ENCODE measurements around the gene ZCCHC7.
"Not testable (repeated sequence)": the region's sequence is repeated elsewhere in the genome, so short reads cannot be mapped to it uniquely, and the experiment has no call there.

The ZCCHC7 gene

DNA sequence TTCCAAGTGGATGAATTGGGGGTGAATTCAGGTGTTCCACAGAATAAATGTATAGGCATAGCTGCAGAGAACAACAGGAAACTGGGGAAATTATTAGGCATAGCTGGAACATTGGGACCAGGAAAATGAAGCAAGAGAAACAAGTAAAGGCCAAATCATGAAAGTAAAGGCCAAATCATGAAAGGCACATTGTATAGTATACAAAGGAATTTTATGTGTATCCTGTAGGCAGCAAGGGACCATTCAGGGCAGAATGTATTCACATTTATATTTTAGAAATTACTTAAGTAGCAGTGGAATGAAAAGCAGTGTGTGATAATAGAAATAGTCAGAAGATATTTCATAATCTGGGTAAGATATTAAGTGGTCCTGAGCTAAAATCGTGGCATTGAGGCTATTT lies 174.8 kb downstream of the ZCCHC7 start:
- Histone ChIP-seq H3K27me3 (ENCODE audit: control insufficient read depth in 5 of 5, insufficient read depth in 4 of 5, low read length in 5 of 5) (no peaks in the 10 kb centered on the region), H3K9ac (ENCODE audit: low read length in 5 of 5) (no peak overlapping the region), H3K4me1 (ENCODE audit: control insufficient read depth in 5 of 5, insufficient read depth in 5 of 5, low read length in 5 of 5) (peaks cover 0 to 9% (median 5%) of the 10 kb centered on the region in 5 donors), H3K36me3 (ENCODE audit: control insufficient read depth in 5 of 5, insufficient read depth in 5 of 5, low read length in 5 of 5) (no peaks in the 10 kb centered on the region), H3K4me3 (ENCODE audit: low read depth in 1 of 5, low read length in 5 of 5) (no peak overlapping the region), H3K27ac (ENCODE audit: low read depth, low read length) (no peak overlapping the region), H3K9me3 (ENCODE audit: control insufficient read depth in 5 of 5, low read length in 5 of 5) (no peaks in the 10 kb centered on the region)

GRCh38 chr9:37295796-37296195 lies 175.4 kb downstream of the ZCCHC7 start:
- Histone ChIP-seq H3K27me3 (ENCODE audit: control insufficient read depth in 5 of 5, insufficient read depth in 4 of 5, low read length in 5 of 5) (no peaks in the 10 kb centered on the region), H3K9ac (ENCODE audit: low read length in 5 of 5) (no peak overlapping the region), H3K4me3 (ENCODE audit: low read depth in 1 of 5, low read length in 5 of 5) (no peak overlapping the region), H3K36me3 (ENCODE audit: control insufficient read depth in 5 of 5, insufficient read depth in 5 of 5, low read length in 5 of 5) (no peaks in the 10 kb centered on the region), H3K9me3 (ENCODE audit: control insufficient read depth in 5 of 5, low read length in 5 of 5) (no peaks in the 10 kb centered on the region), H3K27ac (ENCODE audit: low read depth, low read length) (no peak overlapping the region), H3K4me1 (ENCODE audit: control insufficient read depth in 5 of 5, insufficient read depth in 5 of 5, low read length in 5 of 5) (peaks cover 0 to 9% (median 5%) of the 10 kb centered on the region in 5 donors)

GRCh38 chr9:37297592-37297991 lies 177.2 kb downstream of the ZCCHC7 start:
- Histone ChIP-seq H3K9me3 (ENCODE audit: control insufficient read depth in 5 of 5, low read length in 5 of 5) (no peaks in the 10 kb centered on the region), H3K27me3 (ENCODE audit: control insufficient read depth in 5 of 5, insufficient read depth in 4 of 5, low read length in 5 of 5) (no peaks in the 10 kb centered on the region)

DNA sequence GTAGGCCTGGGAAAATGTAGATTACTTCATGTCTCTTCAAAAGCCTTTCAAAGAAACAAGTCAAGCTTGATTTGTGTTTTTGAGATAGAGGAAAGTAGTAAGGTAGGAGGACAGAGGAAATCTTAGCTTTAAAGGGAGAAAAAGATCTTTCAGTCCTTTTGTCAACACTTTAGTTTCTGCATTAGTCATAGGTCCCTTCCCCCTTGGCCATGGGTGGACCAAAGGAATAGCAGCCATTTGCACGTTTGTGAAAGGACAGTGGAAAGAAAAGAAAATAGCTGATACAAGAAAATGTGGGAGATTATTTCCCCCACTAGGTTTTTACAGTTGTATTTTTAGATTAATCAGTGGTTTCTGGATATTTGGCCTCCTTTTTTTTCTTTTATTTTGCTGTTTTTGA lies 180.2 kb downstream of the ZCCHC7 start:
- Histone ChIP-seq H3K4me3 (ENCODE audit: low read depth in 1 of 5, low read length in 5 of 5) (no peak overlapping the region), H3K36me3 (ENCODE audit: control insufficient read depth in 5 of 5, insufficient read depth in 5 of 5, low read length in 5 of 5) (peaks cover 5 to 12% (median 9%) of the 10 kb centered on the region in 5 donors), H3K9ac (ENCODE audit: low read length in 5 of 5) (no peak overlapping the region), H3K9me3 (ENCODE audit: control insufficient read depth in 5 of 5, low read length in 5 of 5) (no peaks in the 10 kb centered on the region), H3K4me1 (ENCODE audit: control insufficient read depth in 5 of 5, insufficient read depth in 5 of 5, low read length in 5 of 5) (peaks cover 0 to 6% (median 0%) of the 10 kb centered on the region in 5 donors), H3K27ac (ENCODE audit: low read depth, low read length) (no peak overlapping the region), H3K27me3 (ENCODE audit: control insufficient read depth in 5 of 5, insufficient read depth in 4 of 5, low read length in 5 of 5) (no peaks in the 10 kb centered on the region)

More at GRCh38 chr9:37297592-37297991, 177.2 kb downstream of the ZCCHC7 start:
- H3K4me3 ChIP-seq (ENCODE audit: low read depth in 1 of 5, low read length in 5 of 5) = no peak overlapping the region
- no peaks in the 10 kb centered on the region for H3K36me3 ChIP-seq (ENCODE audit: control insufficient read depth in 5 of 5, insufficient read depth in 5 of 5, low read length in 5 of 5)
- H3K4me1 ChIP-seq (ENCODE audit: control insufficient read depth in 5 of 5, insufficient read depth in 5 of 5, low read length in 5 of 5) = peaks cover 0 to 16% (median 3%) of the 10 kb centered on the region in 5 donors
- H3K27ac ChIP-seq (ENCODE audit: low read depth, low read length) = no peak overlapping the region
- no peak overlapping the region for H3K9ac ChIP-seq (ENCODE audit: low read length in 5 of 5)

GRCh38 chr9:37301042-37301853 lies 180.9 kb downstream of the ZCCHC7 start:
- no peaks in the 10 kb centered on the region for H3K27me3 ChIP-seq (ENCODE audit: control insufficient read depth in 5 of 5, insufficient read depth in 4 of 5, low read length in 5 of 5)
- no peaks in the 10 kb centered on the region for H3K9me3 ChIP-seq (ENCODE audit: control insufficient read depth in 5 of 5, low read length in 5 of 5)
- H3K9ac ChIP-seq (ENCODE audit: low read length in 5 of 5) = no peak overlapping the region
- H3K27ac ChIP-seq (ENCODE audit: low read depth, low read length) = no peak overlapping the region
- H3K4me1 ChIP-seq (ENCODE audit: control insufficient read depth in 5 of 5, insufficient read depth in 5 of 5, low read length in 5 of 5) = peaks cover 0 to 6% (median 0%) of the 10 kb centered on the region in 5 donors
- peaks cover 5 to 13% (median 10%) of the 10 kb centered on the region in 5 donors for H3K36me3 ChIP-seq (ENCODE audit: control insufficient read depth in 5 of 5, insufficient read depth in 5 of 5, low read length in 5 of 5)
- no peak overlapping the region for H3K4me3 ChIP-seq (ENCODE audit: low read depth in 1 of 5, low read length in 5 of 5)

DNA sequence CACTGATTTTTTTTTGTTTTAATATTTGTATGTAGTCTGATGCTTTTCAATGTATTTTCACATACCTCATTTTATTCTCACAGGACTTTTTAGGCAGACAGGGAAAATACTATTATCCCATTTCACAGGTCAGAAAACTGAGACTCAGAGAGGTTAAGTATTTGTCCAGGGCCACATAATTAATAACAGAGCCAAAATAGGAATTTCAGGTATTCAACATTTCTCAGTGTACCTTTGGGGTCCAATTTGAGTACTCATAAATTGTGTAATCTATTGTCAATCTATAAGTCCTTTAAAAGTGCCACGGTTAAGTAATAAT lies 181.4 kb downstream of the ZCCHC7 start:
- no peak overlapping the region for H3K4me3 ChIP-seq (ENCODE audit: low read depth in 1 of 5, low read length in 5 of 5)
- H3K27ac ChIP-seq (ENCODE audit: low read depth, low read length) = no peak overlapping the region
- peaks cover 5 to 14% (median 10%) of the 10 kb centered on the region in 5 donors for H3K36me3 ChIP-seq (ENCODE audit: control insufficient read depth in 5 of 5, insufficient read depth in 5 of 5, low read length in 5 of 5)
- H3K4me1 ChIP-seq (ENCODE audit: control insufficient read depth in 5 of 5, insufficient read depth in 5 of 5, low read length in 5 of 5) = peaks cover 0 to 6% (median 0%) of the 10 kb centered on the region in 5 donors
- H3K27me3 ChIP-seq (ENCODE audit: control insufficient read depth in 5 of 5, insufficient read depth in 4 of 5, low read length in 5 of 5) = no peaks in the 10 kb centered on the region
- H3K9me3 ChIP-seq (ENCODE audit: control insufficient read depth in 5 of 5, low read length in 5 of 5) = no peaks in the 10 kb centered on the region
- no peak overlapping the region for H3K9ac ChIP-seq (ENCODE audit: low read length in 5 of 5)

GRCh38 chr9:37302277-37302676 lies 181.9 kb downstream of the ZCCHC7 start:
- no peaks in the 10 kb centered on the region for H3K27me3 ChIP-seq (ENCODE audit: control insufficient read depth in 5 of 5, insufficient read depth in 4 of 5, low read length in 5 of 5)
- no peak overlapping the region for H3K27ac ChIP-seq (ENCODE audit: low read depth, low read length)
- H3K4me1 ChIP-seq (ENCODE audit: control insufficient read depth in 5 of 5, insufficient read depth in 5 of 5, low read length in 5 of 5) = peaks cover 0 to 6% (median 0%) of the 10 kb centered on the region in 5 donors
- H3K4me3 ChIP-seq (ENCODE audit: low read depth in 1 of 5, low read length in 5 of 5) = no peak overlapping the region
- H3K9ac ChIP-seq (ENCODE audit: low read length in 5 of 5) = no peak overlapping the region
- H3K9me3 ChIP-seq (ENCODE audit: control insufficient read depth in 5 of 5, low read length in 5 of 5) = no peaks in the 10 kb centered on the region
- H3K36me3 ChIP-seq (ENCODE audit: control insufficient read depth in 5 of 5, insufficient read depth in 5 of 5, low read length in 5 of 5) = peaks cover 5 to 16% (median 14%) of the 10 kb centered on the region in 5 donors

DNA sequence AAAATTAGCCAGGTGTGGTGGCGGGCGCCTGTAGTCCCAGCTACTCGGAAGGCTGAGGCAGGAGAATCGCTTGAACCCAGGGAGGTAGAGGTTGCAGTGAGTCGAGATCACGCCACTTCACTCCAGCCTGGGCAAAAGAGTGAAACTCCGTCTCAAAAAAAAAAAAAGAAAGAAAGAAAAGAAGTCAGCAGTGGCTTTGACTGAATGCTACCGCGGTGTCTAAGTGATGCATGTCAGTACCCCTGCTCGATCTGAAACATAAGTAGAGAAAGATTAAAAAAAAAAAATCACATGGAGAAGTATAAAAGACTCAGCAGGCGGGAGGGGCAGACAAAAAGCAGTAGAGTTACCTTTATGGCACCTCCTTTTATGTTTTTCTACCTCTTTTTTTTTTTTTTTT lies 182.9 kb downstream of the ZCCHC7 start:
- not testable (repeated sequence) for H3K9ac ChIP-seq (ENCODE audit: low read length in 5 of 5); H3K9me3 ChIP-seq (ENCODE audit: control insufficient read depth in 5 of 5, low read length in 5 of 5); H3K27me3 ChIP-seq (ENCODE audit: control insufficient read depth in 5 of 5, insufficient read depth in 4 of 5, low read length in 5 of 5); H3K4me1 ChIP-seq (ENCODE audit: control insufficient read depth in 5 of 5, insufficient read depth in 5 of 5, low read length in 5 of 5); H3K27ac ChIP-seq (ENCODE audit: low read depth, low read length); H3K4me3 ChIP-seq (ENCODE audit: low read depth in 1 of 5, low read length in 5 of 5)
- peaks cover 5 to 16% (median 14%) of the 10 kb centered on the region in 5 donors for H3K36me3 ChIP-seq (ENCODE audit: control insufficient read depth in 5 of 5, insufficient read depth in 5 of 5, low read length in 5 of 5)

DNA sequence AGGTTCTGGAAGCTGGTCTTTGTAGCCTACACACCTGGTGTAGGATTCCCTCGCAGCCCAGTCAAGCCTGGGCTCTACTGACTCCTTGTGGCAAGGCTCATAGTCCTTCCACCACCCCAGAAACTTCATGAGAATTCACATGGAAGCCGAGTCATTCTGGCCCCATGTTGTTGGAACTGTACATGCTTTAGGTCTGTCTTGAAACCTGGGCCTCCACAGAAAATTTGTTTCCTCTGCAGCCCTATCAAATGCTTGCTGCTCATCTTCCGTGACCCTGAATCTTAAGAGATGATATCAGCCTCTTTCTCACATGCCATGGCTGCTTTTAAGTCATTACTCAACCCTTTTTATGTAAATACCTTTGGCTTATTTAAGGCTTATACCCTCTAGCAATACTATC lies 188.8 kb downstream of the ZCCHC7 start:
- H3K4me3 ChIP-seq (ENCODE audit: low read depth in 1 of 5, low read length in 5 of 5) = no peak overlapping the region
- no peaks in the 10 kb centered on the region for H3K4me1 ChIP-seq (ENCODE audit: control insufficient read depth in 5 of 5, insufficient read depth in 5 of 5, low read length in 5 of 5)
- H3K27ac ChIP-seq (ENCODE audit: low read depth, low read length) = no peak overlapping the region
- H3K9ac ChIP-seq (ENCODE audit: low read length in 5 of 5) = no peak overlapping the region
- no peaks in the 10 kb centered on the region for H3K27me3 ChIP-seq (ENCODE audit: control insufficient read depth in 5 of 5, insufficient read depth in 4 of 5, low read length in 5 of 5)
- no peaks in the 10 kb centered on the region for H3K9me3 ChIP-seq (ENCODE audit: control insufficient read depth in 5 of 5, low read length in 5 of 5)
- H3K36me3 ChIP-seq (ENCODE audit: control insufficient read depth in 5 of 5, insufficient read depth in 5 of 5, low read length in 5 of 5) = peaks cover 5 to 26% (median 16%) of the 10 kb centered on the region in 5 donors

- Histone ChIP-seq H3K27me3 (ENCODE audit: control insufficient read depth in 5 of 5, insufficient read depth in 4 of 5, low read length in 5 of 5) (no peaks in the 10 kb centered on the region), H3K9me3 (ENCODE audit: control insufficient read depth in 5 of 5, low read length in 5 of 5) (no peaks in the 10 kb centered on the region), H3K4me1 (ENCODE audit: control insufficient read depth in 5 of 5, insufficient read depth in 5 of 5, low read length in 5 of 5) (no peaks in the 10 kb centered on the region), H3K9ac (ENCODE audit: low read length in 5 of 5) (no peak overlapping the region), H3K27ac (ENCODE audit: low read depth, low read length) (no peak overlapping the region), H3K36me3 (ENCODE audit: control insufficient read depth in 5 of 5, insufficient read depth in 5 of 5, low read length in 5 of 5) (peaks cover 0 to 11% (median 5%) of the 10 kb centered on the region in 5 donors), H3K4me3 (ENCODE audit: low read depth in 1 of 5, low read length in 5 of 5) (no peak overlapping the region)
Observed at GRCh38 chr9:37311938-37312708, 191.7 kb downstream of the ZCCHC7 start.
